ENCODE results near the gene NTRK2. TPM values are rescaled to one million over a fixed set of nuclear protein-coding genes. Genes with fewer than 3 reads are reported as not detected.

NTRK2 gene
- total RNA-seq, 3 donors from 2014 or later, result 1.7 to 3.5 (median 2.5) TPM

DNA sequence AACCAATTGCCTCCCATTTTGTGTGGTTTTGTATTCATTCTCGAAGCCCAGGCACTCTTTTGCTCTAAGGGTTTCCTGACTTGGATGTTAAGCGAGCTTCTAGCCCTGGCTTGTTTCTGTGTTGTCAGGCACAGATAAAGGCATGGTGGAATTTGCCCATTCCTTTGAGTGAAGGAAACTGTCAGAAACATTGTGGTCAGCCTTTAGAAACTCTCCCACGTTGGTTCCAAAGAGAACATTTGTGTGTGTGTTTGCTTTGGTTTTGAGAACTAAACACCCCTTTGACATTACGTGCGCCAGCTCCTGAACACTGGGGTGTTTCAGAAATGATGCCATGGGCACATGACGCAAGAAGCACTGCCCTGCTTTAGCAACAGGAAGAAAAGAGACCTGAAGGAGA, 320.9 kb downstream of the NTRK2 start:
- TF ChIP-seq CTCF (IDR thresholded peaks at IDR 0.05), result no peak
- no peak overlapping the region for H3K4me3 ChIP-seq
- H3K4me1 ChIP-seq (ENCODE audit: low read depth), result no peaks in the 10 kb centered on the region
- intact Hi-C loops (cut with DNase I, micrococcal nuclease), result no loop called here
- no peaks in the 10 kb centered on the region for H3K36me3 ChIP-seq (ENCODE audit: low read depth)
- DNase-seq (no peak), ATAC-seq (no peak)
- no peaks in the 10 kb centered on the region for H3K9me3 ChIP-seq

DNA sequence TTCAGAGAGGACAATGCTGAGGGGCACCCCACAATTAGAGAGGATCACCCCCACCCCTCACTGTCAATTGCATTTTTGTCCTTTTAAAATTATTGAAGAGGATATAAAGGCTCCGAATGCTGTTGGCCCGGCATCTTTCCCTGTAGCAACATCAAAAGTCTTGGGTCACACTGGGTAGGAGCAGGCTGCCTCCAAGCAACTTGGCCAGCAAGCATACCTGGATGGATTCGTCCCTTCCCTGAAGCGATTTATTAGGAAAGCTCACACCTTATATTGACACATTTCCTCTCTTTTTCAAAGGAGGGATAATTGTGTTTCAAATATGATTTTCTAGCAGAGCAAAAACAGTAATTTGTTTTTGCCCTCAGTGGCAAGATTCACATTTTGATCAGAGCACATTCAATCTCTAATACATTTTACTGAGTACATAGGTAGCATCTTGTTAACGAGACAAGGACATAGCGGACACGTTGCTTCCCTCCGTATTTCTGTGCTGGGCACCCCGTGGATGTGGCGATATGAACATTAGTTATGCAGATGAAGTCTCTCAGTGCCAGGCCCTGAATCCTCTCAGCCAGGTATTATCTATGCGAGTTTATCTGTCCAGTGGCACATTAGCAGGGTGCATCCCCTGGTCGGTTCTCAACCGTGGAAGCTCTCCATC, 321.5 kb downstream of the NTRK2 start:
- no peak for DNase-seq
- ATAC-seq, result no peak
- TF ChIP-seq CTCF (IDR thresholded peaks at IDR 0.05), result no peak
- intact Hi-C loops (cut with DNase I, micrococcal nuclease), result no loop called here
- H3K4me1 ChIP-seq (ENCODE audit: low read depth), result no peaks in the 10 kb centered on the region
- H3K9me3 ChIP-seq, result no peaks in the 10 kb centered on the region
- no peak overlapping the region for H3K4me3 ChIP-seq
- no peaks in the 10 kb centered on the region for H3K36me3 ChIP-seq (ENCODE audit: low read depth)

DNA sequence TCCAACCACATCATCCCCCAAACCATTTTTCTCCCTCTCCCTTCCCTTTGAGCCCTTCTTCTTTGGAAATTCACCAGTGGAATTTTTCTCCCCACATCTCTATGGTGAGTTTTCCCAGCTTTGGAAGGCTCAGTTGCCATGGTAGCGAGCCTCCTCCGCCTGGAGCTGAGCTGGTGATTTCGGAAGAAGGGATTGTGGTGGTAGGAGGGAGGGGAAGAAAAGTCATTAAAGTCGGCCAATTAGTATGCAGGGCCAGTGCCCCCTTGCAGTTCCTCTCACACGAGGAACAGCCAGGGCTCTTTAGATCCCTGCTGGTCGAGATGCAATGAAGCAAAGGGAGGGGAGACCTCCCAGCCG, 322.0 kb downstream of the NTRK2 start:
- no peak for TF ChIP-seq CTCF (IDR thresholded peaks at IDR 0.05)
- Histone ChIP-seq H3K4me3 (no peak overlapping the region), H3K4me1 (ENCODE audit: low read depth) (no peaks in the 10 kb centered on the region), H3K36me3 (ENCODE audit: low read depth) (no peaks in the 10 kb centered on the region), H3K9me3 (no peaks in the 10 kb centered on the region)
- no peak for DNase-seq
- ATAC-seq, result no peak
- intact Hi-C loops (cut with DNase I, micrococcal nuclease), result no loop called here

DNA sequence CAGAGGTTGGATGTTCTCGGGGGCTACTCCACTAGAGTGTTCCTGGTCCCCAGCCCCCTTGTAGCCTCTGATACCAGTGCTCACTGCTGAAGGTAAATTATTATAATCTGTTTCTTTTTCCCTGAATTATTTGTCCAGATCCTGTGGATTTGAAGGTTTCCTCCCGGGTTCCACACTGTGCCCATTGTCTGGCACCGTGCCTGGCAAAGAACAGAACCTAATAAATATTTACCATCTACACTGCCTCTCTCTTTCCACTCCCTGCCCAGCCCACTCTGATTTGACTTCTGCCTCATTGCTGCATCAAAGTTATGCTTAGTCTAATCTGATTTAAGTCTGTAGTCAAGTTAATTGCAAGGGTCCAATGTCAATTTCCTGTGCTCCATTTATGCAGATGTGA, 322.9 kb downstream of the NTRK2 start:
- ATAC-seq (no peak), DNase-seq (no peak)
- TF ChIP-seq CTCF (IDR thresholded peaks at IDR 0.05), result no peak
- Histone ChIP-seq H3K4me3 (no peak overlapping the region), H3K9me3 (no peaks in the 10 kb centered on the region), H3K36me3 (ENCODE audit: low read depth) (no peaks in the 10 kb centered on the region), H3K4me1 (ENCODE audit: low read depth) (no peaks in the 10 kb centered on the region)
- intact Hi-C loops (cut with DNase I, micrococcal nuclease), result no loop called here

DNA sequence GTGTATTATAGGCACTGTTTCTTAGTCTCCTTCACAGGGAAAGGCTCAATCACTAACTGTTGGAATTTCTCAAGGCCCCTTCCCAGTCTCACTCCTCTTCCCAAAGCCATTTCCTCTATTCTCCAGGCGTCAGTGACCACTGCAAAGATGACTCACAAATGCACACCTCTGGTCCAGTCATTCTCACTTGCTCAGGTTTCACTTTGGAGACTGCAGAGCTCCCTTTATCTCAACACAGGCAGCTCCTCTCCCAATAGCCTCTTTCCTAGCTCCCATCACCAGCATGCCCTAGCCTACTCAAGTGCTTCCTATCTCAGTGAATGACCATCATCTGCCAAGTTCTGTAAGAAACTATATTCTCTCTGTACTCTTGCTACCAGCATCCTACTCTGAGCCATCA, 323.6 kb downstream of the NTRK2 start:
- H3K36me3 ChIP-seq (ENCODE audit: low read depth), result no peaks in the 10 kb centered on the region
- no peaks in the 10 kb centered on the region for H3K9me3 ChIP-seq
- H3K4me1 ChIP-seq (ENCODE audit: low read depth), result no peaks in the 10 kb centered on the region
- intact Hi-C loops (cut with DNase I, micrococcal nuclease), result no loop called here
- DNase-seq (no peak), ATAC-seq (no peak)
- no peak for TF ChIP-seq CTCF (IDR thresholded peaks at IDR 0.05)
- H3K4me3 ChIP-seq, result no peak overlapping the region

DNA sequence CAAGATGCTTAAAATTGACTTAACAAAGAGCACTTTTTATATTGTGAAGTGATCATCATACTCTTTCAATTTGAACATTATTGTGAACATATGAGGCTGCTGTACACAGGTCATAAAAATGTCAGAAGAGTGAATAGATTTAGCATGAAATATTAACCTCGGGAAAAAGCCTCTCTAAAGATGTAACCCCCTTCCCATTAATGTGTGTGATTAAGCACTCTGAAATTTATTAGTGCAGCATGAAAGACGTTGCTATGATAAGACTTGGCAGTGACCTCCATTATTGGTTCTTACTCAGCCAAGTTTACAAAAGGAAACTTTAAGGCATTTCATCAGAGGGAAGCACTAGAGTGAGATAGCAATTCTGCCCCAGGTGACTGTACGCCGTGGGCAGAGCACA, 326.5 kb downstream of the NTRK2 start:
- no peak for DNase-seq
- Histone ChIP-seq H3K4me1 (ENCODE audit: low read depth) (no peaks in the 10 kb centered on the region), H3K36me3 (ENCODE audit: low read depth) (no peaks in the 10 kb centered on the region), H3K4me3 (no peak overlapping the region), H3K9me3 (peaks cover 6% of the 10 kb centered on the region)
- TF ChIP-seq CTCF (IDR thresholded peaks at IDR 0.05), result no peak
- no peak for ATAC-seq
- intact Hi-C loops (cut with DNase I, micrococcal nuclease), result no loop called here

Measured in mucosa of descending colon (tissue), 3 donors.